GM21367 (cell line): ENCODE results near the gene YY1.

Experiments used
- ATAC-seq: cut with Tn5 transposase; IDR thresholded peaks from one replicate; pipeline ENCODE4 v1.9.1; 2021; ENCODE audit not compliant: unreplicated experiment

The YY1 gene

DNA sequence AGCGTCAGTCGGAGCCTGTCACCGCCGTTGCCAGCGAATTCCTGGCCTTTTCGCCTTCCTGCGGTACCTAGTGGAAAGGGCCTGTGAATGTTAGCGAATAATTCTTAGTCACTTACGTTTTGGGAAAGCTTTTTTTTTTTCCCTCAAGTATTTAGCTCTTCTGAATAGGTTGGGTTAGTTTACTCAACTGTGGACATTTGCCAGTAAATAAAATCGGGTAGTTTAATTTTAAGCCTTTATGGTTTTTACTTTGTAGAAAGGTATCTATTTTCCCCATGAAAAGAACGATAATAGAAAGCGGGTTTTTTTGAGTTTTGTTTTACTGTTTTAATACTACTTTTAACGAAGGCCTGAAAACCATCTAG lies 1.7 kb downstream of the YY1 start:
- no peak for ATAC-seq

DNA sequence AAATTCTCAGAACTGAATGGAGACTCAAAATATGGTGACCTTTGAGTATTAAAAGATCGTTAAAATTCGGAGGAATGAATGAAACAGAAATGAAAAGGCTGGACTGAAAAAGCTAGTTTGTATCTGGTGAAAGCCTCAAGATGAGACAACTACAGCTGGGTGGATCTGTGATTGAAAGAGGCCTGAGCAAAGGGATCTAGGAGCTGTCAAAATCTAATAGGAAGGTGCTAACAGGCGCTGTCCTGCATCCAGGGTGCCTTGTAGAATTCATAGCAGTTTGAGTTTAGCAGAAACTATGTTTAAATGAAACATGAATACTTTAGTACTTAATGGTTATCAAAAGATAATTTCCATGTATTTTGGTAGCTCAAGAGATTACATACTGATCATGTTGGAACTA lies 2.3 kb downstream of the YY1 start:
- ATAC-seq: no peak

DNA sequence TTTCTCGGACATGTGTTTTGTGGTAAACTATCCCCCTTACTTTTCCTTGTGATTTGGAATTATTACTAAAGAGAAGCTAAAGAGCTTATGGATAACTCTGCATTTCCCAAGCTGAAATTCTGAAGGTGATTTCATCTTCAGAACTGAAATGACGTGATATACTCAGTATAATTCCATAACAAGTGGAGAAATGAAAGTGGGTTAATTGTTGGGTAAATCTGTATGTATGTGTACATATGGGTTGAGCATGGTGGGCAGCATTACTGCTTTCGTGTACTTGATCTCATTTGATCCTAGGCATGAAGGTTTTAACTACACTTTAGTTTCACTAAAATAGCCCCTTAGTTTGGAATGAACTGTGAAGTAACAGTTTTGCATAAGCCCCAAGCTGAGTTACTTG lies 4.1 kb downstream of the YY1 start:
- ATAC-seq: no peak

DNA sequence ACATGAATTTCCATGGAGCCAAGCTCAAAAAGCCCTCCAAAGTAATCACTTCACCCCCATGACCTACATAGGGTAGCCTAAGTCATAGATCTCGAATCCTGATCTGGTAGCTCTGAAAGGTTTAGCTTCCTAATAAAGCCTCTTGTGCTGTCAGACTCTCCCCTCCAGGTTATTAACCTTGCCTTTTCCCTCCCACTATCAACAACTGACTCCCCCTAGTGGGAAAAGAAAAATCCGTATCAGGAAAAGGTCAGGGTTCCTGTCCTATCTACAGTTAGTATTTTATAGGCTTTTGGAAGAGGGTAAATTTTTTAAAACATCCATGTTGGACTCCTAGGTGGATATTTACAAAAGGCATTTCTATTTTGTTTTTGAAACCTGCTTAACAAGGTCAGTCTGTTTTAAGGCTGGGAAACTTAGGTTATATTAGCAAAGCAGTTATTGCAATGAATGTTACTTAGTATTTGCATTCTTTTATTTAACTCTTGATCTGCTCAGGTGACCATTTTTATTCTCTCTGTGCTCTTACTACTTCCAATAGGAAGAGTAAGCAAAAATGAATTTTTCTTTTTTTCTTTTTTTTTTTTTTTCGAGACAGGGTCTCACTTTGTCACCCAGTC lies 8.0 kb downstream of the YY1 start:
- no peak for ATAC-seq

DNA sequence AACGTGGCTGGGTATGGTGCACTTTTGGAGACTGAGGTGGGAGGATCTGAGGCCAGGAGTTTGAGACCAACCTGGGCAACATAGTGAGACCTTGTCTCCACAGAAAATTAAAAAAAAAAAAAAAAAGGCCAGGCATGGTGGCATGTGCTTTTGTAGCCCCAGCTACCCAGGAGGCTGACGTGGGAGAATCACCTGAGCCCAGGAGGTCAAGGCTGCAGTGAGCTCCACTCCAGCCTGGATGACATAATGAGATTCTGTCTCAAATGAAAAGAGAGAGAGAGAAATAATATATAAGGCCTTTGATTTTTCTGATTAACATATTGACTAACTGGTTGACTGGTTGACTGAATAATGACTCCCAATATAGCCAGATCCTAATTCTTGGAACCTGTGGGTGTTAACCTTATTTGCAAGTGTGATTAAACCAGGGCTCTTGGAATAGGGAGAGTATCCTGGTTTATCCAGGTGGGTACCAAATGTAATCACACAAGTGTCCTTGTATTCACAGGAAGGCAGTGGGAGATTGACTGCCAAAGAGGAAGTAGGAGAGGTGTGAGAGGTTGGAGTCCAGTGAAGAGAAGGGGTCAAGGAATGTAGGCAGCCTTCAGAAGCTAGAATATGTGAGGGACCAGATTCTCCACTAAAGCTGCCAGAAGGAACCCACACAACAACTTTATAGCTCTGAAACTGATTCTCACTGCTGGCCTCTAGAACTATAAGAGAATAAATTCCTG lies 12.0 kb downstream of the YY1 start:
- ATAC-seq: no peak

DNA sequence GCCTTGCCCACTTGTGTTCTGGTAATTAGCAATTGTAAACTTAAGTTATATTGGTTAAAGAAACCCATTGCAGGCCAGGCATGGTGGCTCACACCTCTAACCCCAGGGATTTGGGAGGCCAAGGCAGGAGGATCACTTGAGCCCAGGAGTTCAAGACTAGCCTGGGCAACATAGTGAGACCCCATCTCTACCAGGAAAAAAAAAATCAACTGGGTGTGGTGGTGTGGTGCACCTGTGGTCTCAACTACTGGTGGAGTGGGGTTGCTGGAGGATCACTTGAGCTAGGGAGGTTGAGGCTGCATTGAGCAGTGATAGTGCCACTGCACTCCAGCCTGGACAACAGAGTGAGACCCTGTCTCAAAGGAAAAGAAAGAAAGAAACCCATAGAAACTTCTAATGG lies 13.7 kb downstream of the YY1 start:
- ATAC-seq: no peak

DNA sequence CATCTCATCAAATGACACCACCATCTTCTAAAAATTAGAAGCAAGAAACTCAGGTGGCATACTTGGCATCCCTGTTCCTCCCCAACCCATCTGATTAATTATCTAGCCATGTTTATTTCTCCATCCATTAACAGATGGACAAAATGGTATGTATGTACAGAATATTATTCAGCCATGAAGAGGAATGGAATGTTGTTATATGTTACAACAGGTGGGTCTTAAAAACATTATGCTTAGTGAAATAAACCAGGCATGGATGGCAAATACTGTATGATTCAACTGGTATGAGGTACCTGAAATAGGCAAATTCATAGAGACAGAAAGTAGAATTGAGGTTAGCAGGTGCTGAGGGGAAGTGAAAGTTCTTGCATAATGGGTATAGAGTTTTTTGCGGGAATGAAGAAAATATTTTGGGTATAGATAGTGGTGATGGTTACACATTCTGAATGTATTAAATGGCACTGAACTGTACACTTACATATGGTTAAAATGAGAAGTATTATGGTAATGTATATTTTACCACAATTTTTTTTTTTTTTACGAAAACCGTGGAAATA lies 17.5 kb downstream of the YY1 start:
- ATAC-seq: peak; percentile 60

DNA sequence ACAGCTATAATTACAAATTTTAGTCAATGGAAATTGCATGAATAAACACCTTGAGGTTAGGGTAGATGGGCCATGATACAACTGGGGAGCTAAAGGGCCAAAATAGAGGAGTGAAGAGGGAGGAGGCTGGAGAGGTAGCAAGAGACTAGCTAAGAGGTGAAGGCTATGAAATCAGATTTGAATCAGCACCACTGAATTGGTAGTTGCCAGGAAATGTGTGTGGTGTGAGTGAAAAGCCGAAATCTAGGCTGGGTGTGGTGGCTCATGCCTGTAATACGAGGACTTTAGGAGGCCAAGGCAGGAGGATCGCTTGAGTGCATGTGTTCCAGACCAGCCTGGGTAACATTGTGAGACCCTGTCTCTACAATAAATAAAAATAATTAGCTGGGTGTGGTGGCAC lies 22.7 kb downstream of the YY1 start:
- no peak for ATAC-seq

DNA sequence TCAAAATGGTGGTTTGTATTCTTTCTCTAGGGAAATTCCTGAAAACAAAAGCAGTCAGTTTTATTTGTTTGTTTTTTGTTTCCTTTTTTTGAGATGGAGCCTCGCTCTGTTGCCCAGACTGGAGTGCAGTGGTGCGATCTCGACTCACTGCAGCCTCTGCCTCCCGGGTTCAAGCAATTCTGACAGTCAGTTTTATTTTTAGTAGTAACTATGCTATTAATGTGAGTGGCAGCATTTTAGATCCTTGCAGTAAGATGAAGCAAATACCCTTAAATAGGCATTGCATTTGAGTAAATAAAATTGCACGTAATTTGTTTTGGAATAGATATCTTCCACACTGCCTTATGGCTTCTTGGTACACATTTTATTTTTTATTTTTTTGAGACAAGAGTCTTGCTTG lies 23.6 kb downstream of the YY1 start:
- no peak for ATAC-seq

DNA sequence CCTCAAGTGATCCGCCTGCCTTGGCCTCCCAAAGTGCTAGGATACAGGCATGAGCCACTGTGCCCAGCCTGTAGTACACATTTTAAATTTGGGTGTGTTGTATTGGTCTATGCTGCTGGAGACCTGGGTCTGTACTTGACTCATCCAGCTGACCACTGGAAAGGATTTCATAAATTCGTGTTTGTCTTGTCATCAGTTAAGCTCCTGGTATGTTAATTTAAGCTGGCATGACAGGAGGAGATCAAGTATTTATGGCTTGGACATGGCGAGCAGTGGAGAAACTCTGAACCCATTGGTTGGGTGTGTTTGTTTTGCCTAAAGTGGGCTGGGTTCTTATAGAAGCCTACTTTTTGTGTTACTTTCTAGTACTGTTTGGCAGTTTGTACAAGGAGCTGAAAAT lies 24.2 kb downstream of the YY1 start:
- ATAC-seq: no peak

DNA sequence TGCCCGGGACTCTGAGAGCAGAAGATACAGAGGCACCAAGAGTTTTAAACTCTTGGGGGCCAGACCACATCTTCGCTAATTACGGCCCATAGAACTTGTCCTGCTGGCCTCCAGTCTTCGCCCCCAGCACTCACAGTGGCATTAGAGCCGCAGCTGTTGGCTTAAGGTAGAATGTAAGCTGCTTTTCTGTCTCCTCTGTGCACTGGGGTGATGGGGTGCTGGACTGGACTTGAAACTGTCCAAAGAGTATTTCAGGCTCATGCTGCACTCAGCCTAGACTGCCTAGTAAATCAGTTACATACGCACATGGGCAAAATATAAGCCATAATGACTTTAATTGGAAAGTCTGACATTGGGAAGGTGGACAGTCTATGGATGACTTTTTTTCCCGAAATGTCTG lies 29.0 kb downstream of the YY1 start:
- no peak for ATAC-seq

DNA sequence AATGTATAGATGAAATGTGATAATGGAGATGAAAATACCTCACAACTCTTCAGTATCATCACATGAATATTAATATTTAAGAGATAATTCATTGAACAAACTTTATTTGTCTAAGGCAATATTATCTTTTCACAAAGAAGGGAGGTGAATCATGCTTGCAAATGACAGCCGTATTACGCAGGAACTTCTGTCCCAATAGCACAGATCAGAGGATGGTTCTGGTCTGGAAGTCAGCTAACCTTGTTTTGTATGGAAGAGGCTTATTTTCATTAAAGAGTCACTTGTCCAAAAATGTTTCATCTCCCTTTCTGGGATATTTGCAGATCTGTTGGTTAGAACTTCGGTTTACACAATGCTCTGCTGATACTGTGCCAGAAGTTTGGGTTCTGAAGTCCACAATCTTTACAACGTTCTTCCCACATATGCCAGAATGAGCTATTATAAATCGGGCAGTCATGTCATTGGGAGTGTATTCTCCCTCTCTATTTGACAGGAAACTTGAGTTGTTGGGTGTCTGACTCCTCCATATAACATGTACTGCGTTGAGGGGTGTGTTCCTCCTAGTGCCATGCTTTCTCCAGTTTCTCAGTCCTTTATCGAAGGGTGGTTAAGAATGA lies 29.8 kb downstream of the YY1 start:
- ATAC-seq: no peak

DNA sequence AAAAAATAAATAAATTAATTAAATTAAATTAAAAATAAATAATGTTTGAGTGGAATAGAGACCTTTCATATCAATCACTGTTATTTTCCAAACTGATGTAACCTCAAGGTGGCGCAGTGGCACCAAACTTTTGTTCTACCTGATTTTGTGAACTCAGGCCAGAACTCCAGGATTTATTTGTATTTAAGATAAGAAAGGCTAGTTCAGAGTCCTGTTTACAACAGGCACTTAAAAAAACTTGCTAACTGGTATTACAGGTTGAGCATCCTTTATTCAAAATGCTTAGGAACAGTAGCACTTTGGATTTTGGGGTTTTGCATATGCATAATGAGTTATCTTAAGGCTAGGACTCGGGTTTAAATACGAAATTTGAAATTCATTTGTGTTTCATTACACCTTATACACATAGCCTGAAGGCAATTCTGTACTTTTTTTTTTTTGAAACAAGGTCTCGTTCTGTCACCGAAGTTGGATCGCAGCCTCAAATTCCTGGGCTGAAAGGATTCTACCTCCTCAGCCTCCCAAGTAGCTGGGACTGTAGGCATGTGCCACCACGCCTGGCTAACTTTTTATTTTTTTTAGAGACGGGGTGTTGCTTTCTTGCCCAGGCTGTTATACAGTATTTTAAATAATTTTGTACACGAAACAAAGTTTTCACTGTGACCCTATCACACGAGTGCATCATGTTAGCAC lies 32.4 kb downstream of the YY1 start:
- ATAC-seq: no peak

DNA sequence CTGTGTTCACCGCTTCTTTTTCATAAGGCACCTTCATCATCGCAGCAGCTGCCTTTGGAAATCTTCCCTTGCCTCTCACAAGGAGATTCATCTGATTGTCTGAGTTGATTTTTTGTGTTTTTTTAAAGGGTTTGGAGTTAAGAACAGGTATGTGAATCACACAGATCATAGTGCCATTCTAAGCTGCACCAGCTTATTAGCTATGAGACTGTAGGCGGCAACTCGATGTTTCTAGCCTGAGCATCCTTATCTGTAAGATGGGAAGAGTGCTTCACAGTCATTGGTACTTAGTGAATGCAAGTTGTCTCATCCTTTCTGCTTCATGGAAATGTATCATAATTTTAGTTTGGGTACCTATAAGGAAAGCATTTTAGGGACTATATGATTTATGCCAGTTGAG lies 35.3 kb downstream of the YY1 start:
- no peak for ATAC-seq

DNA sequence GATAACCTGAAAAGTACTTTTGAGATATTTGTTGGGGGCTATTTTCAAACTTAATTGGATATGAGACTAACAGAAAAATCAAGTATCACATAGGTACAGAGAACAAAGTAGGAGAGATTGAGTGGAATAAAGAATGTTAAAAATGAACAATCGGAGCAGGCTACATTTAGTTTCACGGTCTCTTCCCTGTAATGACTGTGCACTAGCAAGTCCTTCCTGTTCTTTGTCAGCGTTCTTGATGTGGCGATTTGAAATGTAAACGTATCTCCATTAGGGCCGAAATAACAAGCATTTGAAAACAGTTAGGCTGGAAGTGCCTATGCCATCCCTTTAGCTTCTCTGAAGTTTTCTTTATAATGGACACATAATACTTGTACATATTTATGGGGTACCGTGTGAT lies 36.3 kb downstream of the YY1 start:
- ATAC-seq: no peak

DNA sequence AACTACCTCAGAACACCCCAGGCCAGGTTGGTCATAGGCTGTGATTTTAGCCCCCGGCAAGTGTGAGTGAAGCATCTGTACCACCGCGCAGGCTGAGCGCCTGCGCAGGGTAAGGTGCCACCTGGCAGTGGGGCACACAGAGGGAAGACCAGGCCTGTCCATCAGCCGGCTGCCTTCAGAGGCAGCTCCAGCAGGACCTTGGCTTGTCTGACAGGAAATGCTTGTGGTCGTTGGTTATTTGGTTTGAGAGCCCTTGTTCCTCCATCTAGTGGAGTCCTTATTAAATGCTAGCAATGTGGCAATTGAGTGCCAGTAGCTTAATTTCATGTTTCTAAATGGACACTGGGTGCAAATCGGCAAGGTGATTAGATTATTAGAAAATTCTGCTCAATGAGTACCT lies 39.8 kb downstream of the YY1 start:
- no peak for ATAC-seq

DNA sequence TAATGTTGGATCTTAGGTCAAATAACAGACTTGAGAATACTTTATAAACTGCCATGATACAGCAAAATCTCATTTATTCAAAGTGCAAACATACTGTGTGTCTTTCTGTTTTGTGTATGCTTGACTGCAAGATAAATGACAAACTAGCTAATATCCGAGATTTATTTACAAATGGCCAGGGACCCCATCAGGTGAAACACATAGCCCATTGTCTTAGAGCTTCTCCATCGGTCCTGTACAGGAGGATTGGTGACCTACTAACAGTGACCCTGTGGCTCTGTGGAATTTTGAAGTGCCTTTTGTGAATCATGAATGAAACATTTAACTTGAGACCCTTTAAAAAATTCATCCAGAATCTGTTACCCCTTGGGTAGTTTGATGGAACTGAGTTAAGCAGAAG lies 40.2 kb downstream of the YY1 start:
- ATAC-seq: no peak

DNA sequence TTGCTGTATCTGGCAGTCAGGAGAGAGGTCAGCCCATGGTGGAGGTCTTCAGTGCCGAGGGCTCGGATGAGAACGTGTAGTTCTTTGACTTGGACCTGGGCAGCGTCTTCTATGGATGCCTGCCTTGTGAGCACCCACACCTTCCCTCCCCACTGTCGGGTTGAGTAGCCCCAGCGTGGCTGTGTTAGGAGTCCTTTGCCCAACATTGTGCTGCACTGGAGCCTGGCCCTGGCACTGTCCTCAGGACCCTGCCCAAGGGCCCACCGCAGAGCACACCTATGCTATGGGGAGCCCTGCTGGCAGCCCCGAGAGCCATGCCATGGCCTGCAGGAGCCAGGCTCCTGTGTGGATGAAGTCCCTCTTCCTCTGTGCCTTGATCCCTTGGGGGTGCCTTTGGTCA lies 40.6 kb downstream of the YY1 start:
- no peak for ATAC-seq

DNA sequence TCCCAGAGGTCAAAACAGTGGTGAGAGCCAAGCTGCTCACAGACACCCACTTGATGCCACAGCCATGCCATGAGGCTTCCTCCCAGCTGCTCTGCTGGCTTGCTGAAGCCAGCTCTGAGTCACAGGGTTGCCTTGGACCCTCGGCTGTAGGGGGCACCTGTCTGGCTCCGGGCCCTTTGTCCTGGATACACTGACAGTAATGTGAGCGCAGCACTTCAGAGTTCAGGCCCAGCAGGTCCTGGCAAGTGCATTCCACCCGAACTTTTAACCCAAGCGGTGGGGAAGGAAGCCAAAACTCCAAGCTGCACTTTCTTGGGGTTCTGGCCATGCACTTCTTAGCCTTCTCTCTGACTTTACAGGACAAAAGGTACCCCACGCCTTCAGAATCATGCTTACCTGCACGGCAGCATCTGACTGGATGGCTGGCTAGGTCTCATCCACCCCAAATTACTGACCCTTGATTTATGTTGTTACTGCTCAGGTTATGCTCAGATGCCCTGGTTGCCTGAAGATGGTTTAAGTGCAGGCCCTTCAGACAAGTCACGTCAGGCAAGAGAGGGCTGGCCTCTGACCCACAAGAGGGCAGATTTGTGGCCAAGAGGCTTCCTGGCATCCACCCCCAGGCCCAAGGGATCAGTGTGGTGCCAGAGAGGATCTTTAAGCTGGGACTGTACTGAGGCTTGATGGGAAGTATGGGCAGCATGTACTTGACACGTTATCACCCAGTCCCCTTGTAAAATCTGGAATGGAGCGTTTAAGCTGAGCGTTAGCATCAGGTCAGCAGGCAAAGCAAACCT lies 42.5 kb downstream of the YY1 start:
- ATAC-seq: no peak

DNA sequence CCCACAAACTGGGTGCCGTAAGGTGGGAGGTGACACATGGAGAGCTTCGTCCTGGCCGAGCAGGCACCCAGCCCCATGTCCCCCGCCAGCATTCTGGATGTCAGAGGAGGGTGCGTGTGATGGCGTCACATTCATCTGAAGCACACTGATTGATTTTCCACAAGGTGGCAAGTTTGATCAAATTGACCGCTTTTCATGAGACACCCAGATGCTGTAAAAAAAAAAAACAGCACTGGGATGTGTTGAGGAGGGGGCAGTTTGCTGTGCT lies 43.1 kb downstream of the YY1 start:
- no peak for ATAC-seq

DNA sequence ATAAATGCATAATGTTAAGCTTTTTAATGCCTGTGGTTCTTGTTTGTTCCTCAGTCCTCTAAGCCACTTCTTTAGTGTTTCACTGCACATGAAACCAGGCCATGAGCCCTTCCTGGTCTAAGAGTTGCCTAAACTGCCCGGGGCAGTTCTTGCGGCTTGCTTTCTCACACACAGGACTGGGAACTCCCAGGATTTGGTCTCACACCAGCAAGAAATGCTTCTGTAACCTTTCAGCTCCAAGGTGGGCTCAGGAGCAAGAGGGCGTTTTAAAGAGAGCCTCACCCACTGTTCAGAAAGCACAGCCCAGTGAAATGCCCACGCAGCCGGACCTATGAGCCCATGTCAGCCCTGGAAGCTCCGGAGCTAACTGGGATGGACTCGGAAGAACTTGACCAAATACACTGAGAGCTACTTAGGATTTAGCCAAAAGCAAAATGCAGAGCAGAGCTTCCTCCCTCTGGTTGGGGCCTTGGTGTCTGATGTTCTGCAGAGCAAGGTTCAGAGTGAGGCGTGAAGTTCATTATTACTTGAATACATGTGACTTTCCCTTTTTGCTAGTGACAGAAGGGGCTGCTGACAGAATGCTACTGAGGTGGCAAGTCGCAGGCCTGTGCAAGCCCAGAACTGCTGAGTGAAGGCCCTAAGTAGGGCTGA lies 43.9 kb downstream of the YY1 start:
- ATAC-seq: no peak
